Measurements from ENCODE around the gene ITGA11. TPM values are rescaled to one million over a fixed set of nuclear protein-coding genes. Genes with fewer than 3 reads are reported as not detected.

Gene ITGA11
- total RNA-seq, 1 donor from 2014 or later = not detected

GRCh38 chr15:68310178-68310803 is 121.7 kb downstream of the ITGA11 start:
- TF ChIP-seq CTCF (IDR thresholded peaks at IDR 0.05; ENCODE audit: unreplicated experiment) = no peak
- DNase-seq (ENCODE audit: low spot score, unreplicated experiment) = no peak
- Mint-ChIP-seq H3K4me3 (ENCODE audit: low read depth) (no peak overlapping the region), H3K27ac (no peak overlapping the region), H3K4me1 (ENCODE audit: low read depth) (no peaks in the 10 kb centered on the region), H3K36me3 (ENCODE audit: insufficient read depth) (no peaks in the 10 kb centered on the region), H3K9me3 (ENCODE audit: low read depth) (no peaks in the 10 kb centered on the region), H3K27me3 (peaks cover 3% of the 10 kb centered on the region)

GRCh38 chr15:68309024-68309423 is 122.9 kb downstream of the ITGA11 start:
- no peak for DNase-seq (ENCODE audit: low spot score, unreplicated experiment)
- Mint-ChIP-seq H3K4me3 (ENCODE audit: low read depth) (no peak overlapping the region), H3K27ac (no peak overlapping the region), H3K9me3 (ENCODE audit: low read depth) (no peaks in the 10 kb centered on the region), H3K27me3 (no peaks in the 10 kb centered on the region), H3K4me1 (ENCODE audit: low read depth) (peaks cover 3% of the 10 kb centered on the region), H3K36me3 (ENCODE audit: insufficient read depth) (no peaks in the 10 kb centered on the region)
- no peak for TF ChIP-seq CTCF (IDR thresholded peaks at IDR 0.05; ENCODE audit: unreplicated experiment)

GRCh38 chr15:68307131-68307928 is 124.6 kb downstream of the ITGA11 start:
- Mint-ChIP-seq H3K27me3 (no peaks in the 10 kb centered on the region), H3K4me3 (ENCODE audit: low read depth) (no peak overlapping the region), H3K9me3 (ENCODE audit: low read depth) (no peaks in the 10 kb centered on the region), H3K27ac (no peak overlapping the region), H3K36me3 (ENCODE audit: insufficient read depth) (no peaks in the 10 kb centered on the region), H3K4me1 (ENCODE audit: low read depth) (peaks cover 3% of the 10 kb centered on the region)
- TF ChIP-seq CTCF (IDR thresholded peaks at IDR 0.05; ENCODE audit: unreplicated experiment) = no peak
- no peak for DNase-seq (ENCODE audit: low spot score, unreplicated experiment)

- no peak for DNase-seq (ENCODE audit: low spot score, unreplicated experiment)
- Mint-ChIP-seq H3K27ac (peak overlapping the region; percentile 5), H3K36me3 (ENCODE audit: insufficient read depth) (no peaks in the 10 kb centered on the region), H3K27me3 (no peaks in the 10 kb centered on the region), H3K9me3 (ENCODE audit: low read depth) (no peaks in the 10 kb centered on the region), H3K4me3 (ENCODE audit: low read depth) (no peak overlapping the region), H3K4me1 (ENCODE audit: low read depth) (peaks cover 3% of the 10 kb centered on the region)
- TF ChIP-seq CTCF (IDR thresholded peaks at IDR 0.05; ENCODE audit: unreplicated experiment) = no peak
These were observed 126.5 kb downstream of the ITGA11 start for GRCh38 chr15:68305420-68305871.

- peak overlapping the region; percentile 53 for H3K27ac Mint-ChIP-seq
- no peak overlapping the region for H3K4me3 Mint-ChIP-seq (ENCODE audit: low read depth)
- peak; percentile 24 for TF ChIP-seq CTCF (IDR thresholded peaks at IDR 0.05; ENCODE audit: unreplicated experiment)
- H3K27me3 Mint-ChIP-seq = no peaks in the 10 kb centered on the region
- no peaks in the 10 kb centered on the region for H3K9me3 Mint-ChIP-seq (ENCODE audit: low read depth)
- no peak for DNase-seq (ENCODE audit: low spot score, unreplicated experiment)
- H3K4me1 Mint-ChIP-seq (ENCODE audit: low read depth) = peaks cover 3% of the 10 kb centered on the region
- H3K36me3 Mint-ChIP-seq (ENCODE audit: insufficient read depth) = no peaks in the 10 kb centered on the region
These were observed 127.2 kb downstream of the ITGA11 start for GRCh38 chr15:68304589-68305337.
